ENCODE data around the gene EXOC4. TPM values are rescaled to one million over a fixed set of nuclear protein-coding genes. Genes with fewer than 3 reads are reported as not detected.

Gene EXOC4
- total and polyA plus RNA-seq, 2 of the 8 experiments (the other 6 are each of a cell fraction or from before 2014, with no cell fraction given), result 27.0 to 67.3 TPM

- no peak overlapping the region for H2BK5ac ChIP-seq (ENCODE audit: low read depth, low read length)
- H4K91ac ChIP-seq (replicated peaks; ENCODE audit: insufficient read length, low read length), result no peak overlapping the region
- no peak overlapping the region for H3K4ac ChIP-seq (replicated peaks; ENCODE audit: insufficient read length, low read depth, low read length)
- H4K5ac ChIP-seq (ENCODE audit: insufficient read length, low read depth, low read length), result no peak overlapping the region
- no peak overlapping the region for H2AFZ ChIP-seq (ENCODE audit: low read length)
- H3K23ac ChIP-seq (ENCODE audit: insufficient read length), result no peak overlapping the region
- H3K79me1 ChIP-seq (ENCODE audit: low read depth, low read length), result no peaks in the 10 kb centered on the region
- no peaks in the 10 kb centered on the region for H3K27me3 ChIP-seq (replicated peaks in 1 of 4; ENCODE audit: control insufficient read depth in 3 of 4, extremely low read depth in 1 of 4, insufficient read depth in 3 of 4, low read length in 3 of 4)
- TF ChIP-seq HDAC6 (IDR thresholded peaks at IDR 0.05; ENCODE audit: low read depth, low read length), result no peak
- TF ChIP-seq TCF12 (IDR thresholded peaks at IDR 0.05; ENCODE audit: low read depth, low read length), result no peak
- no peak for TF ChIP-seq SP4 (IDR thresholded peaks at IDR 0.05; ENCODE audit: low read length)
- no peak for TF ChIP-seq SAP30 (IDR thresholded peaks at IDR 0.05; ENCODE audit: insufficient read depth, insufficient replicate concordance, low read length)
- TF ChIP-seq RBBP5 (IDR thresholded peaks at IDR 0.05; ENCODE audit: borderline replicate concordance, low read depth, low read length), result no peak
- no peak for TF ChIP-seq E2F6 (IDR thresholded peaks at IDR 0.05)
- no peak for TF ChIP-seq SP1 (IDR thresholded peaks at IDR 0.05; ENCODE audit: low read depth, low read length)
- H3K9me3 ChIP-seq (ENCODE audit: insufficient read depth in 2 of 2, low read depth in 1 of 2, low read length in 1 of 2), result no peaks in the 10 kb centered on the region
- no peak overlapping the region for H2BK120ac ChIP-seq (replicated peaks; ENCODE audit: low read depth, low read length)
- no peak overlapping the region for H2BK20ac ChIP-seq (ENCODE audit: low read length)
- 89% methylated on average over 4 of the region's 4 CpGs; no CpG with 5 or more reads in 1 of the 2 experiments for WGBS, 2 experiments (ENCODE audit: extremely low coverage in 1 of 2, insufficient coverage in 1 of 2, insufficient read length in 1 of 2, insufficient replicate concordance in 2 of 2, low coverage in 1 of 2, low lambda C conversion rate in 2 of 2, missing lambda C conversion rate in 1 of 2)
- no peak overlapping the region for H3K4me2 ChIP-seq (ENCODE audit: insufficient read depth in 1 of 2, low read depth in 2 of 2, low read length in 2 of 2)
- no peaks in the 10 kb centered on the region for H3K36me3 ChIP-seq (ENCODE audit: control insufficient read depth in 2 of 4, insufficient read depth in 4 of 4, low read length in 3 of 4)
- no peak overlapping the region for H3K27ac ChIP-seq (ENCODE audit: low read depth, low read length)
- no peaks in the 10 kb centered on the region for H4K20me1 ChIP-seq (replicated peaks in 1 of 2; ENCODE audit: control insufficient read depth in 1 of 2, insufficient read depth in 2 of 2, low read length in 2 of 2)
- DNase-seq (ENCODE audit: low read depth in 1 of 2, low spot score in 2 of 2), result no peak
- H3K9ac ChIP-seq (replicated peaks in 1 of 4; ENCODE audit: extremely low read depth in 1 of 4, low read depth in 3 of 4, low read length in 3 of 4), result no peak overlapping the region
- no peak overlapping the region for H2AK5ac ChIP-seq (ENCODE audit: low read depth, low read length)
- H4K8ac ChIP-seq (ENCODE audit: extremely low read depth, insufficient read depth, low read length), result no peak overlapping the region
- H3K4me1 ChIP-seq (replicated peaks in 1 of 4; ENCODE audit: control insufficient read depth in 3 of 4, insufficient read depth in 4 of 4, low read length in 3 of 4), result no peaks in the 10 kb centered on the region
- no peak overlapping the region for H3K18ac ChIP-seq (ENCODE audit: extremely low read depth, low read length)
- no peak overlapping the region for H3K4me3 ChIP-seq (ENCODE audit: extremely low read depth in 1 of 4, insufficient read depth in 2 of 4, low read depth in 3 of 4, low read length in 4 of 4)
- H2BK12ac ChIP-seq (ENCODE audit: low read depth, low read length), result no peak overlapping the region
- ChIA-PET CTCF (ENCODE audit: partially characterized antibody) (interaction anchor here (1.1 kb wide), 1 partner anchor 11 kb away, joined by 3 read pairs; no protein-coding TSS in a partner anchor), POLR2A (ENCODE audit: partially characterized antibody) (no interaction called here)
- no peaks in the 10 kb centered on the region for H3K79me2 ChIP-seq (ENCODE audit: control insufficient read depth in 1 of 2, insufficient read depth in 2 of 2, low read length in 2 of 2)
- H3K23me2 ChIP-seq (ENCODE audit: low read depth, low read length), result no peaks in the 10 kb centered on the region
- FAIRE-seq, result no peak
- no peak overlapping the region for H3K14ac ChIP-seq (ENCODE audit: insufficient read length)
- H2BK15ac ChIP-seq (ENCODE audit: low read length), result no peak overlapping the region
- H3K56ac ChIP-seq (replicated peaks; ENCODE audit: insufficient read length, low read depth, low read length), result no peak overlapping the region
Measured at GRCh38 chr7:133962646-133963045, 709.8 kb downstream of the EXOC4 start.
